K562 (cell line): Measurements from ENCODE around the gene ACSF2. TPM values are rescaled to one million over a fixed set of nuclear protein-coding genes. Genes with fewer than 3 reads are reported as not detected.

ENCODE experiments used
- ATAC-seq: fragments of 200-7000 bp; cut with Tn5 transposase; 3 replicates; pipeline ENCODE4 v1.9.1; 2020; ENCODE audit warnings: moderate library complexity
- BruUV-seq: library from RNA; stranded (reverse); fragments of 400-500 nt; replicated peaks from 2 replicates; lab custom pipeline; 2021; lab: Mats Ljungman, UMichigan
- CTCF ChIA-PET: fragments of 300-600 bp; formaldehyde crosslinking; extraction: SDS; loops from one replicate; lab custom pipeline; 2021; ENCODE audit warnings: low intra/inter-chr PET ratio; lab: Yijun Ruan, JAX
- POLR2A ChIA-PET: fragments of 300-600, 350-650 bp; sonication (Branson Sonifier 250); formaldehyde crosslinking; extraction: SDS; loops from one replicate; lab custom pipeline; 2021; ENCODE audit warnings: antibody characterized with exemption, inconsistent platforms; lab: Yijun Ruan, JAX
- DNase-seq, 4 experiments: peaks; one replicate each; pipeline versions ENCODE4 v3.0.0 to v3.0.0-alpha.2; 2011 to 2018; ENCODE audit warnings: low spot score in 3 of 4, mixed read lengths in 3 of 4; ENCODE audit errors: extremely low read depth in 1 of 4
- FAIRE-seq: peaks from 2 replicates; lab custom pipeline; 2011; peaks lifted over from hg19 to GRCh38; lab: Jason Lieb, UNC
- H2AFZ ChIP-seq: 2 replicates; pipeline ENCODE4 v1.6.0; 2011; ENCODE audit warnings: low read depth, low read length, control low read depth, inconsistent platforms
- H3K27ac ChIP-seq: fragments of 200-600 bp; 3 replicates; pipeline ENCODE4 v1.8.0; 2011; ENCODE audit warnings: low read depth, mild to moderate bottlenecking, control low read depth, inconsistent platforms, low read length, moderate library complexity, mixed read lengths; ENCODE audit errors: extremely low read depth
- H3K27me3 ChIP-seq, 2 experiments: fragments of 300-600 bp in 1 of 2; 2 replicates in 1 of 2; 3 replicates in 1 of 2; pipeline versions ENCODE4 v1.6.0 to v1.8.0; 2011; ENCODE audit warnings: inconsistent platforms in 2 of 2, low read length in 2 of 2, mild to moderate bottlenecking in 1 of 2, mixed read lengths in 1 of 2, moderate library complexity in 1 of 2; ENCODE audit not compliant: control insufficient read depth in 2 of 2, insufficient read depth in 2 of 2
- H3K36me3 ChIP-seq: fragments of 300-600 bp; 3 replicates; pipeline ENCODE4 v1.8.0; 2011; ENCODE audit warnings: mild to moderate bottlenecking, low read length, inconsistent platforms; ENCODE audit not compliant: control insufficient read depth, insufficient read depth
- H3K4me1 ChIP-seq, 2 experiments: fragments of 200-600 bp in 1 of 2; replicated peaks in 1 of 2; 2 replicates in 1 of 2; 3 replicates in 1 of 2; pipeline versions ENCODE4 v1.5.1 to v1.8.0; 2011; ENCODE audit warnings: inconsistent platforms in 2 of 2, low read length in 2 of 2, mild to moderate bottlenecking in 1 of 2, mixed read lengths in 1 of 2, moderate library complexity in 1 of 2; ENCODE audit not compliant: control insufficient read depth in 2 of 2, insufficient read depth in 2 of 2
- H3K4me2 ChIP-seq: 2 replicates; pipeline ENCODE4 v1.6.1; 2011; ENCODE audit warnings: low read length, control low read depth, inconsistent platforms, mixed read lengths; ENCODE audit not compliant: insufficient read depth
- H3K4me3 ChIP-seq: fragments of 200-600 bp; sonication (generic), shearing (Covaris generic); 2 replicates; pipeline ENCODE4 v1.5.1; 2016; ENCODE audit warnings: control low read depth, inconsistent platforms
- H3K79me2 ChIP-seq: fragments of 200-600 bp; 3 replicates; pipeline ENCODE4 v1.8.0; 2011; ENCODE audit warnings: low read length, inconsistent platforms; ENCODE audit not compliant: control insufficient read depth, insufficient read depth
- H3K9ac ChIP-seq, 2 experiments: 2 replicates each; pipeline versions ENCODE4 v1.6.0 to v1.6.1; 2011; ENCODE audit warnings: low read depth in 2 of 2, low read length in 2 of 2, control low read depth in 1 of 2, inconsistent platforms in 1 of 2, mild to moderate bottlenecking in 1 of 2, mixed read lengths in 1 of 2; ENCODE audit not compliant: insufficient read depth in 1 of 2
- H3K9me1 ChIP-seq: one replicate; pipeline ENCODE4 v1.6.0; 2011; ENCODE audit warnings: inconsistent platforms, mild to moderate bottlenecking, low read length, moderate library complexity; ENCODE audit not compliant: control insufficient read depth, insufficient read depth
- H3K9me3 ChIP-seq: replicated peaks from 2 replicates; pipeline ENCODE4 v1.5.1; 2011; ENCODE audit warnings: low read depth, low read length, inconsistent platforms; ENCODE audit not compliant: control insufficient read depth, insufficient read depth
- H4K20me1 ChIP-seq: replicated peaks from 2 replicates; pipeline ENCODE4 v1.6.1; 2011; ENCODE audit warnings: low read length, inconsistent platforms, mixed read lengths; ENCODE audit not compliant: control insufficient read depth, insufficient read depth
- CBFB ChIP-seq: sonication (generic); formaldehyde crosslinking; IDR thresholded peaks from 2 replicates; pipeline ENCODE4 v1.4.0; 2020; ENCODE audit warnings: mild to moderate bottlenecking, missing genetic modification reagents
- HLTF ChIP-seq: fragments of 450-650 bp; IDR thresholded peaks from 2 replicates; pipeline ENCODE4 v1.6.1; 2016
- JUND ChIP-seq, 2 experiments: IDR thresholded peaks; 2 replicates in 1 of 2; 3 replicates in 1 of 2; pipeline ENCODE4 v1.6.1; 2011; ENCODE audit warnings: borderline replicate concordance in 2 of 2, low read depth in 2 of 2, low read length in 2 of 2, improper control_type of control experiment in 1 of 2, missing biosample characterization in 1 of 2, missing genetic modification characterization in 1 of 2, missing genetic modification reagents in 1 of 2
- KDM5B ChIP-seq: fragments of 200-600 bp; sonication (generic); IDR thresholded peaks from 2 replicates; pipeline ENCODE4 v1.6.1; 2012; ENCODE audit warnings: low read depth, mild to moderate bottlenecking, moderate library complexity, low read length, control low read depth, inconsistent platforms; ENCODE audit not compliant: insufficient replicate concordance
- L3MBTL2 ChIP-seq: fragments of 450-650 bp; IDR thresholded peaks from 2 replicates; pipeline ENCODE4 v1.6.1; 2016; ENCODE audit warnings: mild to moderate bottlenecking, moderate library complexity
- MEIS2 ChIP-seq: fragments of 450-650 bp; IDR thresholded peaks from 2 replicates; pipeline ENCODE4 v1.6.1; 2014; ENCODE audit warnings: mild to moderate bottlenecking; ENCODE audit not compliant: partially characterized antibody
- SAFB ChIP-seq: fragments of 200-400 bp; formaldehyde crosslinking; IDR thresholded peaks from 2 replicates; pipeline ENCODE4 v1.6.1; 2017; ENCODE audit warnings: low read depth, low read length, borderline replicate concordance
- SP2 ChIP-seq: IDR thresholded peaks from 2 replicates; pipeline ENCODE4 v1.6.1; 2011; ENCODE audit warnings: mild to moderate bottlenecking, low read depth, low read length, moderate library complexity; ENCODE audit not compliant: poor library complexity, severe bottlenecking; ENCODE audit errors: extremely low read depth
- SRF ChIP-seq, 2 experiments: fragments of 250-450, 450-650 bp in 1 of 2; sonication (Bioruptor Pico) in 1 of 2; sonication (generic) in 1 of 2; formaldehyde crosslinking; IDR thresholded peaks; 2 replicates each; pipeline versions ENCODE4 v1.5.0 to v1.5.1; 2020 to 2022; ENCODE audit warnings: mild to moderate bottlenecking in 1 of 2, missing genetic modification reagents in 1 of 2
- ZNF436 ChIP-seq: fragments of 250-450, 450-650 bp; sonication (Bioruptor Pico); formaldehyde crosslinking; IDR thresholded peaks from 2 replicates; pipeline ENCODE4 v1.7.0; 2020; ENCODE audit warnings: mild to moderate bottlenecking
- WGBS: fragments of 100-300 bp; shearing (Covaris generic); methylation state at CpG from one replicate; pipeline ENCODE4 v1.1.6; 2016; ENCODE audit warnings: low coverage, mixed read lengths; ENCODE audit not compliant: insufficient coverage; ENCODE audit errors: missing lambda C conversion rate; 5-methylcytosine and 5-hydroxymethylcytosine counted together
- in situ Hi-C: fragments of 300-500 bp; cut with MboI; formaldehyde crosslinking; loops from 4 replicates; pipeline ENCODE4 v1.15.0; 2018; ENCODE audit warnings: inconsistent platforms, mixed read lengths
- intact Hi-C: fragments of 100-400 bp; cut with micrococcal nuclease; formaldehyde crosslinking; loops from 2 replicates; pipeline ENCODE4 v1.14.2; 2022
- polyA plus RNA-seq, 8 experiments: library from polyadenylated mRNA; depleted of rRNA in 4 of 8; stranded (reverse) in 5 of 8; unstranded in 3 of 8; fragments of >200 nt; fragmentation: Nextera tagmentation in 2 of 8; fragmentation: Illumina TruSeq in 1 of 8; extraction: Ambion mirVana in 2 of 8; extraction: Trizol in 1 of 8; gene quantifications; 2 replicates each; pipeline versions ENCODE4 v1.2.1 to v1.2.3, GENCODE V29; 2011 to 2014; ENCODE audit warnings: inconsistent platforms in 1 of 8, missing spikeins in 1 of 8
- total RNA-seq, 7 experiments: library from RNA; depleted of rRNA in 6 of 7; stranded (reverse); fragments of >200 nt in 6 of 7; fragmentation: Illumina TruSeq in 2 of 7; extraction: Trizol in 2 of 7; gene quantifications; 2 replicates each; pipeline versions ENCODE4 v1.2.1 to v1.2.3, GENCODE V29; 2011 to 2021; ENCODE audit warnings: low replicate concordance in 1 of 7
- TF ChIP-seq, protein P1 (sequence below): fragments of 250-450 bp; sonication (Bioruptor Pico); IDR thresholded peaks from 2 replicates; pipeline ENCODE4 v1.9.0; 2021; ENCODE audit warnings: mild to moderate bottlenecking, inconsistent platforms
- TF ChIP-seq, protein P2 (sequence below), 3 experiments: IDR thresholded peaks in 2 of 3; conservative IDR thresholded peaks in 1 of 3; 2 replicates each; pipeline ENCODE4 v1.5.1; 2011 to 2012; ENCODE audit warnings: low read length in 3 of 3, mild to moderate bottlenecking in 3 of 3, control low read depth in 2 of 3, improper control_type of control experiment in 1 of 3, inconsistent platforms in 1 of 3, low read depth in 1 of 3, mixed read lengths in 1 of 3, moderate library complexity in 1 of 3; ENCODE audit not compliant: insufficient read depth in 2 of 3
- TF ChIP-seq, protein P3 (sequence below), 2 experiments: IDR thresholded peaks; 2 replicates each; pipeline ENCODE4 v1.6.1; 2011; ENCODE audit warnings: borderline replicate concordance in 1 of 2, control low read depth in 1 of 2, low read depth in 1 of 2, low read length in 1 of 2, mild to moderate bottlenecking in 1 of 2, mixed read lengths in 1 of 2, moderate library complexity in 1 of 2; ENCODE audit not compliant: insufficient read depth in 1 of 2, insufficient read length in 1 of 2, poor library complexity in 1 of 2, severe bottlenecking in 1 of 2; ENCODE audit errors: extremely low read depth in 1 of 2
- TF ChIP-seq, protein P4 (sequence below): fragments of 450-650 bp; IDR thresholded peaks from 2 replicates; pipeline ENCODE4 v1.6.1; 2018; ENCODE audit warnings: mild to moderate bottlenecking, low read depth; ENCODE audit not compliant: partially characterized antibody

Gene ACSF2
- total and polyA plus RNA-seq, 9 of the 15 experiments (the other 6 are each of a cell fraction or from before 2014, with no cell fraction given), result 0.89 to 6.1 (median 3.5) TPM

DNA sequence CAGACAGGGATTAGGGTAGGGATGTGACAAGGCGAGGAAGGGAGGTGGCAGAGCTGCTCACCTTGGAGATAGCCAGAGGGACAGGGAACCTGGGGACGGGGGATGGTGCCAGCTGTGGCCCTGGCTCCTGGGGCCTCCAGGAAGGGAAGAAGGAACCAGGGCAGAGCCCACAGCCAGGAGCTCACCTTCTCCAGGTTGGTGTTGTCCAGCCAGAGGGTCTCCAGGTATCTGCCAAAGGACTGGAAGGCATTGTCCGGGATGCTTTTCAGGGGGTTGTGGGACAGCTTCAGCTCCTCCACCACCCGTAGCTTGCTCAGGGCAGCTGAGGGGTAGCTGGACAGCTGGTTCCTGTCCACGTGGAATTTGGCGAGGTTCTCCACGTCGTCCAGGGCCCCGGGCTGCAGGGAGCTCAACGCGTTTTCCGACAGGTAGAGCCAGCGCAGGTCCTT, 41.9 kb downstream of the ACSF2 start:
- no TSS peak for BruUV-seq
- no peak for FAIRE-seq
- ChIA-PET POLR2A (interaction anchor here (0.7 kb wide), 1 partner anchor 18 kb away, joined by 3 read pairs; no protein-coding TSS in a partner anchor), CTCF (no interaction called here)
- Histone ChIP-seq H3K27ac (no peak overlapping the region), H3K79me2 (no peaks in the 10 kb centered on the region), H3K9me3 (no peaks in the 10 kb centered on the region), H3K4me1 (peaks cover 0 to 25% of the 10 kb centered on the region in 2 experiments; a peak in 2 of 5 replicates), H2AFZ (no peak overlapping the region), H3K9me1 (no peaks in the 10 kb centered on the region), H3K4me2 (no peak overlapping the region), H3K4me3 (no peak overlapping the region), H3K36me3 (no peaks in the 10 kb centered on the region), H3K27me3 (peaks cover 22 to 81% of the 10 kb centered on the region in 2 experiments; a peak in 4 of 5 replicates), H4K20me1 (peaks cover 12% of the 10 kb centered on the region), H3K9ac (no peak overlapping the region)
- no peak for DNase-seq
- intact Hi-C loops (no loop called here), in situ Hi-C loops (no loop called here)
- no peak for ATAC-seq
- WGBS, result 27% methylated on average over 13 of the region's 13 CpGs
- TF ChIP-seq ZNF436 (CRISPR knock-in tag) (no peak), KDM5B (no peak), L3MBTL2 (no peak), JUND (IDR thresholded peaks at IDR 0.05; ENCODE audit: borderline replicate concordance, low read depth, low read length) (no peak), JUND (tag; IDR thresholded peaks at IDR 0.05; ENCODE audit: borderline replicate concordance, low read depth, low read length) (no peak), MEIS2 (no peak), SP2 (no peak), SRF (CRISPR knock-in tag; IDR thresholded peaks at IDR 0.05) (no peak), SAFB (no peak), CBFB (CRISPR knock-in tag) (no peak), HLTF (no peak)
- TF ChIP-seq, protein P1, sequence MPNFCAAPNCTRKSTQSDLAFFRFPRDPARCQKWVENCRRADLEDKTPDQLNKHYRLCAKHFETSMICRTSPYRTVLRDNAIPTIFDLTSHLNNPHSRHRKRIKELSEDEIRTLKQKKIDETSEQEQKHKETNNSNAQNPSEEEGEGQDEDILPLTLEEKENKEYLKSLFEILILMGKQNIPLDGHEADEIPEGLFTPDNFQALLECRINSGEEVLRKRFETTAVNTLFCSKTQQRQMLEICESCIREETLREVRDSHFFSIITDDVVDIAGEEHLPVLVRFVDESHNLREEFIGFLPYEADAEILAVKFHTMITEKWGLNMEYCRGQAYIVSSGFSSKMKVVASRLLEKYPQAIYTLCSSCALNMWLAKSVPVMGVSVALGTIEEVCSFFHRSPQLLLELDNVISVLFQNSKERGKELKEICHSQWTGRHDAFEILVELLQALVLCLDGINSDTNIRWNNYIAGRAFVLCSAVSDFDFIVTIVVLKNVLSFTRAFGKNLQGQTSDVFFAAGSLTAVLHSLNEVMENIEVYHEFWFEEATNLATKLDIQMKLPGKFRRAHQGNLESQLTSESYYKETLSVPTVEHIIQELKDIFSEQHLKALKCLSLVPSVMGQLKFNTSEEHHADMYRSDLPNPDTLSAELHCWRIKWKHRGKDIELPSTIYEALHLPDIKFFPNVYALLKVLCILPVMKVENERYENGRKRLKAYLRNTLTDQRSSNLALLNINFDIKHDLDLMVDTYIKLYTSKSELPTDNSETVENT (CRISPR knock-in tag), result no peak
- TF ChIP-seq, protein P2, sequence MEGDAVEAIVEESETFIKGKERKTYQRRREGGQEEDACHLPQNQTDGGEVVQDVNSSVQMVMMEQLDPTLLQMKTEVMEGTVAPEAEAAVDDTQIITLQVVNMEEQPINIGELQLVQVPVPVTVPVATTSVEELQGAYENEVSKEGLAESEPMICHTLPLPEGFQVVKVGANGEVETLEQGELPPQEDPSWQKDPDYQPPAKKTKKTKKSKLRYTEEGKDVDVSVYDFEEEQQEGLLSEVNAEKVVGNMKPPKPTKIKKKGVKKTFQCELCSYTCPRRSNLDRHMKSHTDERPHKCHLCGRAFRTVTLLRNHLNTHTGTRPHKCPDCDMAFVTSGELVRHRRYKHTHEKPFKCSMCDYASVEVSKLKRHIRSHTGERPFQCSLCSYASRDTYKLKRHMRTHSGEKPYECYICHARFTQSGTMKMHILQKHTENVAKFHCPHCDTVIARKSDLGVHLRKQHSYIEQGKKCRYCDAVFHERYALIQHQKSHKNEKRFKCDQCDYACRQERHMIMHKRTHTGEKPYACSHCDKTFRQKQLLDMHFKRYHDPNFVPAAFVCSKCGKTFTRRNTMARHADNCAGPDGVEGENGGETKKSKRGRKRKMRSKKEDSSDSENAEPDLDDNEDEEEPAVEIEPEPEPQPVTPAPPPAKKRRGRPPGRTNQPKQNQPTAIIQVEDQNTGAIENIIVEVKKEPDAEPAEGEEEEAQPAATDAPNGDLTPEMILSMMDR (IDR thresholded peaks at IDR 0.05 in 2 of 3, conservative IDR thresholded peaks at IDR 0.05 in 1 of 3; ENCODE audit: insufficient read depth in 2 of 3, low read depth in 1 of 3, low read length in 3 of 3), result no peak
- TF ChIP-seq, protein P3, sequence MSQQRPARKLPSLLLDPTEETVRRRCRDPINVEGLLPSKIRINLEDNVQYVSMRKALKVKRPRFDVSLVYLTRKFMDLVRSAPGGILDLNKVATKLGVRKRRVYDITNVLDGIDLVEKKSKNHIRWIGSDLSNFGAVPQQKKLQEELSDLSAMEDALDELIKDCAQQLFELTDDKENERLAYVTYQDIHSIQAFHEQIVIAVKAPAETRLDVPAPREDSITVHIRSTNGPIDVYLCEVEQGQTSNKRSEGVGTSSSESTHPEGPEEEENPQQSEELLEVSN (IDR thresholded peaks at IDR 0.05; ENCODE audit: borderline replicate concordance in 1 of 2, extremely low read depth in 1 of 2, insufficient read depth in 1 of 2, insufficient read length in 1 of 2, low read depth in 1 of 2, low read length in 1 of 2, poor library complexity in 1 of 2, severe bottlenecking in 1 of 2), result no peak
- TF ChIP-seq, protein P4, sequence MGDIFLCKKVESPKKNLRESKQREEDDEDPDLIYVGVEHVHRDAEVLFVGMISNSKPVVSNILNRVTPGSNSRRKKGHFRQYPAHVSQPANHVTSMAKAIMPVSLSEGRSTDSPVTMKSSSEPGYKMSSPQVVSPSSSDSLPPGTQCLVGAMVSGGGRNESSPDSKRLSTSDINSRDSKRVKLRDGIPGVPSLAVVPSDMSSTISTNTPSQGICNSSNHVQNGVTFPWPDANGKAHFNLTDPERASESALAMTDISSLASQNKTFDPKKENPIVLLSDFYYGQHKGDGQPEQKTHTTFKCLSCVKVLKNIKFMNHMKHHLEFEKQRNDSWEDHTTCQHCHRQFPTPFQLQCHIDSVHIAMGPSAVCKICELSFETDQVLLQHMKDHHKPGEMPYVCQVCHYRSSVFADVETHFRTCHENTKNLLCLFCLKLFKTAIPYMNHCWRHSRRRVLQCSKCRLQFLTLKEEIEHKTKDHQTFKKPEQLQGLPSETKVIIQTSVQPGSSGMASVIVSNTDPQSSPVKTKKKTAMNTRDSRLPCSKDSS, result no peak
